GM19455 (cell line): ENCODE measurements around the gene PTPN6.
"Not testable (repeated sequence)": the region's sequence is repeated elsewhere in the genome, so short reads cannot be mapped to it uniquely, and the experiment has no call there.

ENCODE experiments used
- ATAC-seq: cut with Tn5 transposase; IDR thresholded peaks from one replicate; pipeline ENCODE4 v1.9.1; 2021; ENCODE audit not compliant: unreplicated experiment

PTPN6 gene

GRCh38 chr12:6950811-6951540 lies at the start of gene PTPN6:
TSS of gene PTPN6 (plus strand) at chr12:6951356. CDS start at chr12:6951513, 157 bp downstream.
- ATAC-seq = peak; percentile 20

DNA sequence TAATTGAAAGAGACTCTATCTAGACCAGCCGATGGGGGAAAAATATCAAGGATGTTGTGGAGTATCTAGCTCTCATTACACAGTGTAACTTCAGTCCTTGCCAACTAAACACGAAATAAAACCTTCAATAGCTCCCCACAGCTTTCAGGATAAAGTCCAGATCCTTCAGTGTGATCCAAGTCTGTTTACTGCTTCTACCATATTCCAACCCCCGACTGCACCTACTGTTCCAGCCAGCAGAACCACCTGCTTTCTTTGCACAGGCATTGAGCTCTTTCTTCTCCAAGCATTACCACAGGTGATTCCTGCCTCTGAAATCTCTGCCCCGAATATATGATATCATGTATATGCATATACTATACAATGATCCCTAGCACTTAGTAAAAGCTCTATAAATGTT lies 48.7 kb upstream of the PTPN6 start:
- ATAC-seq = no peak

DNA sequence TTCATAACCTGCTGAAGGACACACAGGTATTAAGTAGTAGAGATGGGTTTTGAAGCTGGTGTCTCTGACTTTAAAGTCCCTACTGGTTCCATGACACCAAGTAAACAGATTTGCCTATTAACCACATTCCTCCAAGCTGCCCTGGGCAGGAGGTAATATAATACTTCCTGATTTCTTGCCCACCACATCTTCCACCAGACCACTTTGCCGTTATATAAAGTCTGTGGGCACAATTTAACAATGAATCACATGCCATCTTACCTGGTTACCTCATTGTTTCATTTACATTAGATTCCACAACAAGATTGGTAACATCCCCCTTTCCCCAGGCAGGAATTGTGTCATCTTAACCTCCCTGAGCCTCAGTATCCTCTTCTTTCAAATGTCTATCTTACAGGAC lies 47.4 kb upstream of the PTPN6 start:
- no peak for ATAC-seq

GRCh38 chr12:6904280-6905276 lies 46.6 kb upstream of the PTPN6 start, which contains the start of gene LRRC23:
TSS of gene LRRC23 (plus strand) at chr12:6904822. CDS start at chr12:6905634, 812 bp downstream.
- ATAC-seq = peak; percentile 97

DNA sequence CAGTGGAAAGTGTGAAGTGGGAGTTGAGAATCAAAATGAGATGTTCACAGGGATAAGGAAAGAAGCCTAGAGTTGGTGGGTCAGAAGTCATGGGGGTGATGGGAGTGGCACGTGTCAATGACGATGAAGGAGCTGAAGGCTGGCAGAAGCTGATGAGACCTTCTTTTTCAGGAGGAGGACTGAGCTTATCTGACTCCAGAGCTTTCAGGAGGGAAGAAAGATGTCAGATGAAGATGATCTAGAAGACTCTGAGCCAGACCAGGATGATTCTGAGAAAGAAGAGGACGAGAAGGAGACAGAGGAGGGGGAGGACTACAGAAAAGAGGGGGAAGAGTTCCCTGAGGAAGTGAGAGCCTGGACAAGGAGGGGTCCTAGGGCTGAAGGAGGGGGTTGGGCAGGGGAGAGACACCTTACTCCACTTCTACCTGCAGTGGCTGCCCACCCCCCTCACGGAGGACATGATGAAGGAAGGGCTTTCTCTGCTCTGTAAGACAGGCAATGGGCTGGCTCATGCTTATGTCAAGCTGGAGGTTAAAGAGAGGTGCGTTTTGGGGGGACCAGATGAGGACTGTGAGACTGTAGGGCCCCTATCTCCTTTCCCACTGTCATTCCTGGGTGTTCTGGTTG lies 45.6 kb upstream of the PTPN6 start:
- ATAC-seq = no peak

- not testable (repeated sequence) for ATAC-seq
These were observed 43.0 kb upstream of the PTPN6 start for GRCh38 chr12:6908141-6908540.

- no peak for ATAC-seq
These were observed 41.6 kb upstream of the PTPN6 start for GRCh38 chr12:6909421-6910145.

GRCh38 chr12:6912164-6912935 lies 38.8 kb upstream of the PTPN6 start:
- no peak for ATAC-seq

- ATAC-seq = peak; percentile 78
These were observed 36.8 kb upstream of the PTPN6 start, which contains the start of gene ENO2 for GRCh38 chr12:6914246-6914946. TSS of gene ENO2 (plus strand) at chr12:6914580. CDS start at chr12:6915833, 1,253 bp downstream.

GRCh38 chr12:6914947-6915788 lies 36.0 kb upstream of the PTPN6 start:
- no peak for ATAC-seq

DNA sequence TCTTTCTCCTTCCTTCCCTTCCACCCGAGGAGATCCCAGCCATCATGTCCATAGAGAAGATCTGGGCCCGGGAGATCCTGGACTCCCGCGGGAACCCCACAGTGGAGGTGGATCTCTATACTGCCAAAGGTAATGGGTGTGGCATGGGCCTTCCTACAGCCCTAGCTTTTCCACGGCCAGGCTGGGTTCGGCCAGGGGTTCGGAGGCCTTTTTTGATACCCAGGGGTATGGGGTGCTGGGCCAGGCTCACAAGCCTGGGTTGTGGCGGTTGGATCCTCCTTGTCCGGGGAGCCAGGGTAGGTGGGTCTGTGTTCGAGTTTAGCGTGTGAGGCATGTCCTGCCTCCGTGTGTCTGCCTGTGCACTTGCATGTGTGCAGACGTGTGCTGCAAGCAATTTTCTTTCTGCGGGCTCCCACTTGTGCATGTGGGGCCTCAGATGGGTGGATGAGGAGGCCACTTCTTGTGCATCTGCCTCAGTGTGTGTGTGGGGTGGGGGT lies 35.3 kb upstream of the PTPN6 start:
- no peak for ATAC-seq

DNA sequence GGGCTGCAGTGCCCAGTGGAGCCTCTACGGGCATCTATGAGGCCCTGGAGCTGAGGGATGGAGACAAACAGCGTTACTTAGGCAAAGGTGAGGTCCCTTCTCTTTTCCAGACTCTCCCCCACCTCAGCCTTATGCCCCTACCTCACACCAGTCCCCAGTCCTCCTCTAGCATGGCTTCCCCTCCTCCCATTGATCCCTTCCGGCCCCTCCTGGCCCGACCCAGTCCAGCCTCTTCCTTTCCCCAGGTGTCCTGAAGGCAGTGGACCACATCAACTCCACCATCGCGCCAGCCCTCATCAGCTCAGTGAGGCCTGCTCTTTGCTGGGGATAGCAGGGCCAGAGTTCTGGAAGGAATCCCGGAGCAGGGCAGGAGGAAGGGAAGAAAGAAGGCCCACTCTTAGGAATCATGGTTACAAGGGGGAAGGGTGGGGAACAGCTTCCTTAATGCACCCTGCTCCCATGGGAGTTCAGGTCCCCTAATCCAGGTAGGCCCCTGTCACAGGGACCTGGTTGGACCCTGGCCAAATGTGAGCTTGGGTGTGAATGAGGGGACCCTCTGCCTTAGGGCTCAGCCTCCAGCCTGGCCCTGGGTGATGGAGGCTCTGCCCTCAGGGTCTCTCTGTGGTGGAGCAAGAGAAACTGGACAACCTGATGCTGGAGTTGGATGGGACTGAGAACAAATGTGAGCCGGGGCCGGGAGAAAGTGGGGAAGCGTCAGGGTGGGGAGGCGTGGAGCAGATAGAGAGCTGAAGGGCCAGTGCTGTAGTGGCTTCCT lies 34.5 kb upstream of the PTPN6 start:
- no peak for ATAC-seq

DNA sequence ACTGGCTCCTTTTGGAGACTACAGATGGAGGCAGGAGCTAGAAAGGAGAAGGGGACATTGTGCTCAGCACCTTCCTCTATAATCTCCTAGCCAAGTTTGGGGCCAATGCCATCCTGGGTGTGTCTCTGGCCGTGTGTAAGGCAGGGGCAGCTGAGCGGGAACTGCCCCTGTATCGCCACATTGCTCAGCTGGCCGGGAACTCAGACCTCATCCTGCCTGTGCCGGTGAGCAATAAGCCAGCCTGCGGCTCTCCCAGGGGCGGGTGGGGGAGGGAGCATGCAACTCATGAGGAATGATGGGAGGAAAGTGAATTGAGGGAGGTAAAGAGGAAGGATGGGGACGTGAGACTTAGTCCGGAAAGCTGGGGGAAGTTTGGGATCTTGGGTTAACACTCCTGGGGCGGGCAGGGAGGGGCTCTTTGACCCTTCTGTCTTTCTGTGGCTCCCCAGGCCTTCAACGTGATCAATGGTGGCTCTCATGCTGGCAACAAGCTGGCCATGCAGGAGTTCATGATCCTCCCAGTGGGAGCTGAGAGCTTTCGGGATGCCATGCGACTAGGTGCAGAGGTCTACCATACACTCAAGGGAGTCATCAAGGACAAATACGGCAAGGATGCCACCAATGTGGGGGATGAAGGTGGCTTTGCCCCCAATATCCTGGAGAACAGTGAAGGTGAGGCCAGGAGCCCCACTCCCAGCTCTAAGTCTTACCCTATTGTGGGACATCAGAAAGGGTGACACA lies 33.5 kb upstream of the PTPN6 start:
- no peak for ATAC-seq

DNA sequence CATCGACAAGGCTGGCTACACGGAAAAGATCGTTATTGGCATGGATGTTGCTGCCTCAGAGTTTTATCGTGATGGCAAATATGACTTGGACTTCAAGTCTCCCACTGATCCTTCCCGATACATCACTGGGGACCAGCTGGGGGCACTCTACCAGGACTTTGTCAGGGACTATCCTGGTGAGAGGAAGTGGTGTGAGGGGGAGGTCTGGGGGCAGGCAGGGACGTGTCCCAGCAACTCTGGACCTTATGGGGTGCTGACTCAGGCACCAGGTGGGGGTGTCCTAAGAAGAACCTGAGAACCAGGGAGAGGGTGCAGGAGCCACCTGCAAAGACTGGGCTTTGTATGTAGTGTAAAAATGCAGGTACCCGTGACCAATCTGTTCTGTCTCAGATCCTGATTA lies 31.6 kb upstream of the PTPN6 start:
- ATAC-seq = no peak

DNA sequence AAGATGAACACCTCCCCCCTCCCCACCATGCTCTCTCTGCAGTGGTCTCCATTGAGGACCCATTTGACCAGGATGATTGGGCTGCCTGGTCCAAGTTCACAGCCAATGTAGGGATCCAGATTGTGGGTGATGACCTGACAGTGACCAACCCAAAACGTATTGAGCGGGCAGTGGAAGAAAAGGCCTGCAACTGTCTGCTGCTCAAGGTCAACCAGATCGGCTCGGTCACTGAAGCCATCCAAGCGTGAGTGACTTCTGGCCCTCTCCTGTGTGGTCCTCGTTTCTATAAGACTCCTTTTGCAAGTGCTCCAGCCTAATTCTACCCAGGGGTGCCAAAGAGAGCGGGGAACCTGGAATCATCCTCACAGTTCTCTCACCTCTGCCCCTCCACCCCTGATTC lies 29.6 kb upstream of the PTPN6 start:
- no peak for ATAC-seq
